ENCODE measurements around the gene CLSTN2. TPM values are rescaled to one million over a fixed set of nuclear protein-coding genes. Genes with fewer than 3 reads are reported as not detected.

Gene CLSTN2
- total and polyA plus RNA-seq, 3 donors from 2014 or later = 3.1 to 5.7 (median 3.8) TPM

DNA sequence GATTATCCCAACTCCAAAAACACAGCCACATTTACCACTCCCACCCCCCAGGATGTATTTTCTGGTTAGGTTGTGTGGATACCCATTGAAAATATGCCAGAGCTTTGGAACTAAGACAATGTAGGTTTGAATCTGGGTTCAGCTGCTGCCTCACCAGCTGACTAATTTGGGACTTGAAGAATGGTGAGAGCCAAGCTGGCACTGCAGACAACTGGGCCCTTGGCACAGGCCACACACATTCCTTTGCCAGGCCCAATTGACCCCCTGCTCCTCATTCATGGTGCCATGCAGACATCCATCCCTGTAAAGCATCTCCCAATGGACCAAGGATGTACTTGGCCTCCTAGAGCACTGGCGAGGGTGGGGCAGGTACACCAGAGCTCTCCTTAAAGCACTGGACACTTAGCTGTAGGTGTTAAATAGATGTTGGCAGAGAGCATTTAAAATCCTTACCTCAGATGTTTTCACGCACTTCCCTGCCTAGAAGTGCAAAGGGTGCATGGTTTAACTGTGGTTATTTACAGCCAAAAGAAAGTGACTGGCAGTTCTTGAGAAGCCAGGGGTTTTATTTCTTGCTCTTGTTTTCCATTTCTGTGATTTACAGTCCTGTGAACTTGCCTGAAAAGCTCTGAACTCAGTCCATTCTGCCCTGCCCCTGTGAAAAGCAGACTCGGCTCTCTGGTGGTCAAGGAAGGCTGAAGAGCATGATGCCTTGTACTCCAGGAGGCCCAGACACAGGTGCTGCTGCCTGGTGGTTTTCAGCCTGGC is 138.5 kb downstream of the CLSTN2 start:
- Histone ChIP-seq H3K36me3 (ENCODE audit: low read depth, missing control alignments) (no peaks in the 10 kb centered on the region), H3K9me3 (no peaks in the 10 kb centered on the region), H3K27me3 (no peaks in the 10 kb centered on the region), H3K4me3 (no peak overlapping the region), H3K4me1 (no peaks in the 10 kb centered on the region), H3K27ac (no peak overlapping the region)
- WGBS, 2 donors = 86% methylated on average over 2 to 3 of the region's 3 CpGs
- intact Hi-C loops (cut with DNase I; ENCODE audit: low total_unique reads) = no loop called here
- no peak for TF ChIP-seq CTCF (IDR thresholded peaks at IDR 0.05)
- no peak for TF ChIP-seq POLR2A (IDR thresholded peaks at IDR 0.05)
- no peak for DNase-seq

- Histone ChIP-seq H3K36me3 (ENCODE audit: low read depth, missing control alignments) (no peaks in the 10 kb centered on the region), H3K4me3 (no peak overlapping the region), H3K27ac (no peak overlapping the region), H3K27me3 (no peaks in the 10 kb centered on the region), H3K9me3 (no peaks in the 10 kb centered on the region), H3K4me1 (no peaks in the 10 kb centered on the region)
- TF ChIP-seq CTCF (IDR thresholded peaks at IDR 0.05) (no peak), POLR2A (IDR thresholded peaks at IDR 0.05) (no peak)
- DNase-seq = no peak
- intact Hi-C loops (cut with DNase I; ENCODE audit: low total_unique reads) = no loop called here
- 65 to 83% methylated on average over 3 of the region's 3 CpGs for WGBS, 2 donors
Observed at GRCh38 chr3:140076552-140076951, 141.6 kb downstream of the CLSTN2 start.

DNA sequence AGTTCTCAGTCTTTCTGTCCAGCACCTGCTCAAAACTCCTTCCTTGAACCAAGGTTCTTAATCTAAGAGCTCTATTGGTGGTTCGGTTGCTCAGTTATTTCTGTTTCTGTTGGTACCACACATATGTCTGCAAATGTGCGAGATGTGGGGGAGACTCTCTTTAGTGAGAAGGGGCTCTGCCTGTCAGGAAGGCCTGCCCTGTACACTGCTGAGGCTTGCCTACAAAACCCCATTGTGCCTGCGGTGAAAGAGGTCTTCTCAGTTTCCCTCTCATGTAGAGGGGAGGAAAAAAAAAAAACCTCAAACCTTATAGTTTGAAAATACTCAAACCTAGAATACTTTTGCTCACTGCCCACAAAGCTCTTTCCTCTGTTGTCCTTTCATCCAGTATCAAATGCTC is 142.4 kb downstream of the CLSTN2 start:
- TF ChIP-seq POLR2A (IDR thresholded peaks at IDR 0.05) (no peak), CTCF (IDR thresholded peaks at IDR 0.05) (no peak)
- H3K4me1 ChIP-seq = no peaks in the 10 kb centered on the region
- no peaks in the 10 kb centered on the region for H3K36me3 ChIP-seq (ENCODE audit: low read depth, missing control alignments)
- intact Hi-C loops (cut with DNase I; ENCODE audit: low total_unique reads) = no loop called here
- H3K9me3 ChIP-seq = no peaks in the 10 kb centered on the region
- H3K4me3 ChIP-seq = no peak overlapping the region
- no peak overlapping the region for H3K27ac ChIP-seq
- 93% methylated on average over 3 of the region's 3 CpGs for WGBS, 2 donors
- H3K27me3 ChIP-seq = no peaks in the 10 kb centered on the region
- no peak for DNase-seq

DNA sequence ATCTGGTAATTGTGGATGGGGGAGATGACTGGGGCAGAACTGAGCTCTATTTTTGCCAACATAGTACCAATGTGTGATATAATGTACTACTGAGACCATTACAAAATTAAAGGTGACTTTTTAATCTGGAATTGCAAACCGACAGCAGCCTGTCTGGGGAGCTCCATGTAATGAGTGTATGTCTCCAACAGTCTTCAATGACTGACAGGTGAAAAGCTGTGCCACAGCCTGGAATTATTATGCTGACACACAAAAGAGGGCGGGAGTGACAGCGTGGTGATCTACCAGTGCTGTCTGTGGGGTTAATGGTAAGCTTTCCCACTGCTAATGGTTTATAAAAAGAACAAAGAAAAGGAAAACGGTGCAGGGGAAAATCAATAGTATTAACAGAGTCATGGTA is 143.4 kb downstream of the CLSTN2 start:
- intact Hi-C loops (cut with DNase I; ENCODE audit: low total_unique reads) = no loop called here
- no peak overlapping the region for H3K4me3 ChIP-seq
- no peaks in the 10 kb centered on the region for H3K9me3 ChIP-seq
- TF ChIP-seq CTCF (IDR thresholded peaks at IDR 0.05) (no peak), POLR2A (IDR thresholded peaks at IDR 0.05) (no peak)
- DNase-seq = no peak
- 91 to 93% methylated on average over 4 of the region's 4 CpGs for WGBS, 2 donors
- no peak overlapping the region for H3K27ac ChIP-seq
- no peaks in the 10 kb centered on the region for H3K4me1 ChIP-seq
- no peaks in the 10 kb centered on the region for H3K36me3 ChIP-seq (ENCODE audit: low read depth, missing control alignments)
- H3K27me3 ChIP-seq = no peaks in the 10 kb centered on the region

DNA sequence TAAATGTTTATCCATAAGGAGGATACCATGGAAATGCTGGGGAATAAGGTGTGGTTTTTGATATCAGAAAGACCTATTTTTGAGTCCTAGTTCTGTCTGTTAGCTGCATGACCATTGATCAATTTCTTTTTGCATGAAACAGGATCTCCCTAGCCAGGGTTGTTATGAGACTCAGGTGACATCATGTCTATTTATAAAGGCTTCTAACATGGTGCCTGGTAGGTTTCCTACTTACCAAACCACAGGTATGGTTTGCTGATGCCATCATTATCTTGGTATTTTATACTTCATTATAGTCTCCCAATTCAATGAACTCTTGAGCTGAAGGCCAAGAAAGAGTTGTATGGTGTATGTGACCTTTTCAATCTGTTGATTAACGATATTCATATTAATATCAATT is 144.0 kb downstream of the CLSTN2 start:
- no peak for DNase-seq
- Histone ChIP-seq H3K36me3 (ENCODE audit: low read depth, missing control alignments) (no peaks in the 10 kb centered on the region), H3K4me1 (no peaks in the 10 kb centered on the region), H3K9me3 (no peaks in the 10 kb centered on the region), H3K27me3 (no peaks in the 10 kb centered on the region), H3K4me3 (no peak overlapping the region), H3K27ac (no peak overlapping the region)
- 88 to 97% methylated on average over 1 of the region's 1 CpG for WGBS, 2 donors
- intact Hi-C loops (cut with DNase I; ENCODE audit: low total_unique reads) = no loop called here
- TF ChIP-seq CTCF (IDR thresholded peaks at IDR 0.05) (no peak), POLR2A (IDR thresholded peaks at IDR 0.05) (no peak)
